GM18861 (cell line): ENCODE data around the gene CNTNAP2.
"Not testable (repeated sequence)": the region's sequence is repeated elsewhere in the genome, so short reads cannot be mapped to it uniquely, and the experiment has no call there.

Experiments
- ATAC-seq: cut with Tn5 transposase; IDR thresholded peaks from one replicate; pipeline ENCODE4 v1.9.1; 2021; ENCODE audit not compliant: unreplicated experiment

CNTNAP2 gene

GRCh38 chr7:147678943-147679342, 1562.3 kb downstream of the CNTNAP2 start:
- no peak for ATAC-seq

- no peak for ATAC-seq
These were observed 1564.9 kb downstream of the CNTNAP2 start for GRCh38 chr7:147681530-147681929.

GRCh38 chr7:147700702-147701101, 1584.1 kb downstream of the CNTNAP2 start:
- no peak for ATAC-seq

- ATAC-seq = no peak
These were observed 1591.3 kb downstream of the CNTNAP2 start for GRCh38 chr7:147707926-147708325.

GRCh38 chr7:147708871-147709270, 1592.3 kb downstream of the CNTNAP2 start:
- no peak for ATAC-seq

- no peak for ATAC-seq
These were observed 1594.8 kb downstream of the CNTNAP2 start for GRCh38 chr7:147711447-147711846.

- ATAC-seq = no peak
These were observed 1605.6 kb downstream of the CNTNAP2 start for GRCh38 chr7:147721962-147722830.

- no peak for ATAC-seq
These were observed 1606.9 kb downstream of the CNTNAP2 start for GRCh38 chr7:147723536-147723935.

- no peak for ATAC-seq
These were observed 1614.7 kb downstream of the CNTNAP2 start for GRCh38 chr7:147731311-147731710.

- not testable (repeated sequence) for ATAC-seq
These were observed 1621.1 kb downstream of the CNTNAP2 start for GRCh38 chr7:147737559-147738214.

GRCh38 chr7:147742301-147742700, 1625.7 kb downstream of the CNTNAP2 start:
- ATAC-seq = no peak

- no peak for ATAC-seq
These were observed 1639.7 kb downstream of the CNTNAP2 start for GRCh38 chr7:147756300-147756699.

GRCh38 chr7:147759327-147759943, 1642.8 kb downstream of the CNTNAP2 start:
- no peak for ATAC-seq

GRCh38 chr7:147765301-147765700, 1648.7 kb downstream of the CNTNAP2 start:
- no peak for ATAC-seq

- ATAC-seq = no peak
These were observed 1654.7 kb downstream of the CNTNAP2 start for GRCh38 chr7:147771344-147771743.

- no peak for ATAC-seq
These were observed 1657.9 kb downstream of the CNTNAP2 start for GRCh38 chr7:147774461-147774860.

- ATAC-seq = no peak
These were observed 1659.1 kb downstream of the CNTNAP2 start for GRCh38 chr7:147775516-147776284.

- no peak for ATAC-seq
These were observed 1660.7 kb downstream of the CNTNAP2 start for GRCh38 chr7:147777309-147777708.

- no peak for ATAC-seq
These were observed 1663.3 kb downstream of the CNTNAP2 start for GRCh38 chr7:147779949-147780348.

GRCh38 chr7:147796581-147796980, 1680.0 kb downstream of the CNTNAP2 start:
- no peak for ATAC-seq

- no peak for ATAC-seq
These were observed 1681.4 kb downstream of the CNTNAP2 start for GRCh38 chr7:147798001-147798400.
